NCI-H526 (cell line): ENCODE results near the gene UNC5B.
A peak's percentile ranks its signal among the peaks of the same experiment; 100 is the strongest.
"Not testable (repeated sequence)": the region's sequence is repeated elsewhere in the genome, so short reads cannot be mapped to it uniquely, and the experiment has no call there.

Experiments
- DNase-seq, 2 experiments: peaks; one replicate each; lab custom pipeline; 2025; lab: John Stamatoyannopoulos, UW

The UNC5B gene

DNA sequence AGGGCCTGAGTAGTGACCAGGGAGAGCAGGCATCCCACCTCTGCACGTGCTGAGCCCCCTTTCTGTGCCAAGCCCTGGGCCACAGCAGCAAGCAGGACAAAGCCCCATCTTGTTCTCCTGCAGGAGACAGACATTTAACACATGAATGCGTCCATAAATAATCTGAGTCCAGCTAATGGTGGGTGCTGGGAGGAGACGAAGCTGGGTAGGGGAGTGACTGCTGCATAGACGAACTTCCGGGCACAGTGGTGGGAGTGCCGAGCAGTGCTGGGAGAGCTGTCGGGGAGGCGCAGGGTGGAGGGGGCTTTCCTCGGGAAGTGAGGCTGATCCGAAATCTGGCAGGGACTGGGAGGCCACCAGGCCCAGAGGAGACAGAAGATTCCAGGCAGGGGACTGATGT, 71.5 kb downstream of the UNC5B start:
- no peak for DNase-seq

DNA sequence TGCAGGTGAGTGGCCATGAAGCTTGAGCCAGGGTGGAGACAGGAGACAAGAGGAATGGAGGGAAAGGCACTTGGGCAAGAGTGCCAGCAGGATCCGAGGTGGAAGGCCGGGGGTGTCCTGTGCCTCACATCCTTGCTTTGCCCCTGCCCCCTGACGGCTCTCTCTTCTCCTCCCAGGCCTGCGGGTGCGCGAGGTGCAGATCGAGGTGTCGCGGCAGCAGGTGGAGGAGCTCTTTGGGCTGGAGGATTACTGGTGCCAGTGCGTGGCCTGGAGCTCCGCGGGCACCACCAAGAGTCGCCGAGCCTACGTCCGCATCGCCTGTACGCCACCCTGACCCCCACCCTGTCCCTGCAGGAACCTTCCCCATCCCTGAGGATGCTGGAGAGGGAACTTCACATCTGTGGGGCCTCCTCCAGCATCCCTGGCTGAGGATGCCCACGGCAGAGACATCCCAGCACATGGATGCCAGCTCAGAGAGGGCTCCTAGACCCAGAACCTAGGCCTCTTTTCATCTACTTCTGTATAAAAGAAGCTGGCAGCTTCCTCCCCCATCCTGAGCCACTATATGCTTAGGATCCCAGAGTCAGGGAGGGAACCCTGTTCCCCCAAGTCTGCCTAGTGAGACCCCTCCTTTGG, 72.3 kb downstream of the UNC5B start:
- DNase-seq, result no peak

DNA sequence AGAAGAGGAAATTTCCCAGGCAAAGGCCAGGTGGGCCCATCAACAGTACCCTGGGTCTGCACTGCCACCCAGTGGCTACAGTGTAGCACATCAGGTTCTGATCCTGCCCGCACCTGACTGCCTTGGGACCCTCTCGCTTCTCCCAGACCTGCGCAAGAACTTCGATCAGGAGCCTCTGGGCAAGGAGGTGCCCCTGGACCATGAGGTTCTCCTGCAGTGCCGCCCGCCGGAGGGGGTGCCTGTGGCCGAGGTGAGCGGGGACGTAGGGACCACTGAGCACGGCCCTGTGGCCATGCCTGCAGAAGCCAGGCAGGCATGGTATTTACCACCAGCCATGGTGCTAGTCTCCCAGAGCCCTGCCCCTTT, 72.8 kb downstream of the UNC5B start:
- DNase-seq, result peak in 1 of 2 experiments; percentile 64

DNA sequence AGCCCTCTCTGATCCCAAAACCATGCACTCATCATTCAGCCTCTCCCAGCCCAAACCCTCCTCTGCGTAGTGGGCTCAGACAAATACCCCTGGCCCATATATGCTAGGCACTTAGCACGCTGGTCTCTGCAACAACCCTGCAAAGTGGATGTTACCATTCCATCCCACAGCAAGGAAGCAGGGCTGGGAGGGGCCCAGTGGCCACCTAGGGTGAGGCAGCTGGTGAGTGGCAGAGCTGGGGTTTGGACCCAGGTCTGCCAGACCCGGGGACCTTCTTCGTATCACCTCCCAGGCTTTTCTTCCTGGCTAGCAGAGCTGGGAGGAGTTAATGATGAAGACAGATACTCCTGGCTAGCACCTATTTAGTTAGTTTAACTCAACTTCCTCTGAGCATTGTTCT, 73.6 kb downstream of the UNC5B start:
- no peak for DNase-seq

DNA sequence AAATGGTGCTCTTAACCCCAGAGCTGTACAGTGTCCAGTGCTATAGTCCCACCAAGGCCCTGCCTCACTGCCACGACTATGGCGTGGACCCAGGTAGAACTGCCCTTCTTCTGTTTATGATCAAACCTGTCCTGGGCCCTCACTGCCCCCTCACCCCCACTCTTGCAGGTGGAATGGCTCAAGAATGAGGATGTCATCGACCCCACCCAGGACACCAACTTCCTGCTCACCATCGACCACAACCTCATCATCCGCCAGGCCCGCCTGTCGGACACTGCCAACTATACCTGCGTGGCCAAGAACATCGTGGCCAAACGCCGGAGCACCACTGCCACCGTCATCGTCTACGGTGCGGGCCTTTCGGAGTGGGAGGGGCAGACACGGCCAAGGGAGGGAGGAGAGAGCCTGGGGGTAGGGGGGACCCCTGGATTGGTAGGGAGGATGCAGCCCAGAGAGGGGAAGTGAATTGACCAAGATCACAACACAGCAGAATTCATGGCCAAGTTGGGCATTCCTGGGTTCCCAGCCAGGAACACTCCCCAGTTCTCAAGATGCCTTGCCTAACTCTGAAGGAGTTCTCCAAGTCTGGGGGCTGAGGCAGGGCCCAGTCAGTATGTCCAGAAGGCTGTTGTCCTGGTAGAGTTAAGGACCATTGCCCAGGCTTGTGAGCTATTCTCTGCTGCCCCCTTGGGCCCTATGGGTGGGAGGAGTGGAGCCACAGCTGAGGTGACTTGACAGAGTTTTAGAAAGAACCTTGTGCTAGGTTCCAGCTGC, 74.3 kb downstream of the UNC5B start:
- no peak for DNase-seq

DNA sequence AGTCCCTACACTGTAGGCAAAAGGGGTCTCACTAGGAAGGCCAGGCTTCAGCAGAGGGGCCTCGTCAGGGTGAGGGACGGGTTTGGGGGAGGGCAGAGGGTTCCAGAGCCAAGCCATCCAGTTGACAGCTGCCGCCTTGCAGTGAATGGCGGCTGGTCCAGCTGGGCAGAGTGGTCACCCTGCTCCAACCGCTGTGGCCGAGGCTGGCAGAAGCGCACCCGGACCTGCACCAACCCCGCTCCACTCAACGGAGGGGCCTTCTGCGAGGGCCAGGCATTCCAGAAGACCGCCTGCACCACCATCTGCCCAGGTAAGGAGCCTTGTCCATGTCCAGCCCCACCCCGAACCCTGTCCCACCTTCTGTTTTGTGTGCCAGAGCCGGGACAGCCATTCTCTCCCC, 75.1 kb downstream of the UNC5B start:
- DNase-seq, result no peak

DNA sequence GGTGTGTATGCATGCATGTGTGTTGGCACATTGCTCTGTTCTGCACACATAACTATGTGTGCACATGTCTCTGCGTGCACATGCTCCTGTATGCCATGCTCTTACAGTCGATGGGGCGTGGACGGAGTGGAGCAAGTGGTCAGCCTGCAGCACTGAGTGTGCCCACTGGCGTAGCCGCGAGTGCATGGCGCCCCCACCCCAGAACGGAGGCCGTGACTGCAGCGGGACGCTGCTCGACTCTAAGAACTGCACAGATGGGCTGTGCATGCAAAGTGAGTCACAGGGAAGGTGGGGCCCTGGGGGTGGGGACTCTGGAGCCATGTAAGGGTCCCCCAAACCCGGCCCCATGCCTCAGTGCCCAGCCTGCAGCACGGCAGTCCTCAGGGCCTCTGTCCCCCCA, 76.1 kb downstream of the UNC5B start:
- no peak for DNase-seq

DNA sequence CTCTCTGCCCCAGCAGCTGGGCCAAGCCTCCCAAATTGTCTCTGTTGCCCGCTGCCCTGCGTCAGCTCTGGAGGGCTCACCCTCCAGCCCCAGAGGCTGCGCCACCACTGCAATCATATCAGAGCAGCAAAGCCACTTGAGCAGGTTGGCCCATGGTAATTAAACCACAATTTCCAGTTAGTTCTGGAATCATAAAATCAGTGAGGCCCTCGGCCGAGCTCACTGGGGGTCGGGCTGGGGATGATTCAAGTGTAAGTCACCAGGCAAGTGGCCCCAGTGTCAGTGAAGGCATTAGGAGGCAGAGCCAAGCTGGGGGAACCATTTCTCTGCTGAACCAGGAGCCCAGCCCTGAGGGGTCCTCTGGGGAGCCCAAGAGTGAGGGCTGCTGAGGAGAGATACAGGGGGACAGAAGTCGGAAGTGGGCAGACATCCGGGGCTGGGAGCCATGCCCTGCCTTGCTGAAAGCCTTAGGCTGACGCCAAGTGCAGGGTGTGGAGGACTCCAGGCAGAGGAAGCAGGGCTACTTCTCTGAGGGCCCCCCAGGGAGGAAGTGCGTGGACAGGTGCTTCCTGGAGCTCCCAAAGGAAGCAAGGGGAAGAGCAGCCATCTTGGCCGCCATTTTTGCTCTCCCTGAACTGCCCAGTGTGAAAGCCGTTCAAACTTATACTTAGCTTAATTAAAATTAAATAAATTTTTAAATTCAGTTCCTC, 77.2 kb downstream of the UNC5B start:
- no peak for DNase-seq

DNA sequence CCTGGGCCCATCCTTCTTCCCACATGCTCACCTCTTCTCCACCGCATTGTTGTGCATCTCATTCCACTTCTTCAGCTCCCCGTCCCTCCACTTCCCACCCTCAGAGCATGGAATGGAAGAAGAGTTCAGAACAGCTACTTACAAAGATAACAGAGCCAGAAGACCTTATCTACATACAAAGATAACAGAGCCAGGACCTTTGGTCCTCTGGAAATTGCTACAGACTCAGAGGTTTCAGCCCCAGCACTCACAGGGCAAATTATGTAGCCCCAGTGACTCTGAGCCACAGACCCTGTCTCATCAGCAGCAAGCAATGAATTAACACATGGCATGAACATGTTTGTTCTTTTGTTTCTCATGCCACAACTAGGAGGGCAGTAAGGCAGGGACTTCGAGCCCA, 78.0 kb downstream of the UNC5B start:
- no peak for DNase-seq

DNA sequence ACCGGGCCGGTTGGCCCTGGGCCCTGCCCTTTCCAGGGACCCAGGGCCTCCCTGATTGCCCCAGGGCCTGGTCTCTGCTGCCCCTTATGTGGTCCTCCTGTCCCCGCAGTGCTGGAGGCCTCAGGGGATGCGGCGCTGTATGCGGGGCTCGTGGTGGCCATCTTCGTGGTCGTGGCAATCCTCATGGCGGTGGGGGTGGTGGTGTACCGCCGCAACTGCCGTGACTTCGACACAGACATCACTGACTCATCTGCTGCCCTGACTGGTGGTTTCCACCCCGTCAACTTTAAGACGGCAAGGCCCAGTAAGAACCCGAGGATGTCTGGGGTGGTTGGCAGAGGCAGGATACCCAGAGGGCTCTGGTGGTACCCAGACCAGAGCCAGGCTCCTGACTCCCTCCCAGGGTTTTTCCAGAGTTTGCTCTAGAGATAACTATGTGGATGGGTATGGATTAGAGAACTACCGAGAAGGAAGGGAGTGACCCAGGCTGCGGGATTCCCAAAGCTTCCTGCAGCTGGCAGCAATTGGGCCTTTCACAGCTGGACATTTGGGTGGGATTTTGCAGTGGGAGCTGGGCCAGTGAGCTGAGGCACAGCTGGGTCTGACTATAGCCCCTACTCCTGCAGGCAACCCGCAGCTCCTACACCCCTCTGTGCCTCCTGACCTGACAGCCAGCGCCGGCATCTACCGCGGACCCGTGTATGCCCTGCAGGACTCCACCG, 78.6 kb downstream of the UNC5B start:
- no peak for DNase-seq

DNA sequence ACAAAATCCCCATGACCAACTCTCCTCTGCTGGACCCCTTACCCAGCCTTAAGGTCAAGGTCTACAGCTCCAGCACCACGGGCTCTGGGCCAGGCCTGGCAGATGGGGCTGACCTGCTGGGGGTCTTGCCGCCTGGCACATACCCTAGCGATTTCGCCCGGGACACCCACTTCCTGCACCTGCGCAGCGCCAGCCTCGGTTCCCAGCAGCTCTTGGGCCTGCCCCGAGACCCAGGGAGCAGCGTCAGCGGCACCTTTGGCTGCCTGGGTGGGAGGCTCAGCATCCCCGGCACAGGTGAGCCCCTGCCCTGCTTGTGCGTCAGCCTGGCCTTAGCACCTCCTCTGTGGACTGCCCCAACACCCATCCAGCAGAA, 79.1 kb downstream of the UNC5B start:
- no peak for DNase-seq

DNA sequence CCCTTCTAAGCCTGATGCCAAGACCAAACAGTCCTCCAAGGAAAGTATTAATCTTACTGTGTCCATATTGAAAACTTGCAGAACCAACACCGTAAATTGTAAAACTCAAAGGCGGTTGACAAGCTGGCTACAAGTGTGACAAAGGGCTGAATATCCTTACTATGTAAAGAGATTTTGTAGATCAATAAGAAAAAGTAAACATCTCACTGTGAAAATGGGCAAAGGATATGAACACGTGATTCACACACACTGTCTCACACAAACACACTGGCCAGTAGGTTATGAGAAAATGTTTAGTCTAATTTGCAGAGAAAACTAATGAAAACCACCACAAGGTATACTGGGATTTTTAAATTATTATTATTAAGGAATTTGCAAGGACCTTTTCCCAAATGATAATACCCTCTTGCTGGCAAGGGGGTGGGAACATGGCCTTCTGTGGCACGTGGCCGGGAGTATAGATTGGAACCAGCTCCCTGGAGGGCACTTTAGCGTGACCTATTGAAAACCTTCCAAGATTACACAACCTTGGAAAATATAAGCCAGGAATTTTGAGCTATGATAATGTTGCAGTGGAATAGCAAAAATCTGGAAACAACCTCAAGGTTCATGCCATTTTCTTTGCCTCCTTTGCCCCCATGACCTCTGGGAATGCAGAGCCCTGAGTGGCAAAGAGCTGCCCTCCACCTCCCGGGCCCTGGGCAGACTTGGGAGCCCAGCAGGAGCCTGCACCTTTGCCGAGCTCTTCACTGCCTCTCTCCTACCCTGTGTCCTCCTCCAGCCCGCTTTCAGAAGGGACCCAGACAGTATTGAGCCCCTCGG, 80.5 kb downstream of the UNC5B start:
- no peak for DNase-seq

DNA sequence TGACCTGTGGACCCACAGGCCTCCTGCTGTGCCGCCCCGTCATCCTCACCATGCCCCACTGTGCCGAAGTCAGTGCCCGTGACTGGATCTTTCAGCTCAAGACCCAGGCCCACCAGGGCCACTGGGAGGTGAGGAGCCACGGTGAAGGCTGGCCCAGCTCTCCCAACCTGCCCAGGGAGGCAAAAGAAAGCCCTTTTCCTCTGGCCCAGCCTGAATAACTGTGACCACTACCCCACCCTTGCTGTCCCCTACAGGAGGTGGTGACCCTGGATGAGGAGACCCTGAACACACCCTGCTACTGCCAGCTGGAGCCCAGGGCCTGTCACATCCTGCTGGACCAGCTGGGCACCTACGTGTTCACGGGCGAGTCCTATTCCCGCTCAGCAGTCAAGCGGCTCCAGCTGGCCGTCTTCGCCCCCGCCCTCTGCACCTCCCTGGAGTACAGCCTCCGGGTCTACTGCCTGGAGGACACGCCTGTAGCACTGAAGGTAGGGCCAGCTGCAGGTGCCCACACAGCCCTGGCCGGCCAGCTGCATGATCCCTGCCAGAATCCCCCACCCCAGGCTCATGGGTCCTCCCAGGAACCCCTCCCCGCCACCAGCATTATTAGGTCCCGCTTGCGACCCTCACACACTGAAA, 81.2 kb downstream of the UNC5B start:
- DNase-seq, result no peak

DNA sequence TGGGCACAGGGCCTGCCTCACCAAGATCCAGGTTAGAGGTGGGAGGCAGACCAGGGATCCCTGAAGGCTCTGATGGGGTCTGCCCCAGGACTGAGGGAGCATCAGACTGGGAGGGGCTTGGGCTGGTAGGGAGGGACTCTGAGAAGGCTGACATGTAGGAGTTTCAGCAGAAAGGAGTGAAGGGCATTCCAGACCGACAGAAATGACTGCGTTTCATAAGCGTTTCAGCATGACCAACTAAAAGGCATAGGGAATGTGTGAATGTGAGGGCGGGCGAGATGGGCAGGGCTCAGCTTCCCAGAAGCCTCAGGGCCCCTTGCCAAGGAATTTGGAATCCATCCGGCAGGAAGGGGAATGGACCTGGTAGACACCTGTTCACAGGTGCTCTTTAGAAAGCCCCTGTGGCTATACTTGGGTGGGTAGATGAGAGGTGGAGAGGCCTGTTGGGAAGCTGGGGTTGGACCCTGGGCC, 81.8 kb downstream of the UNC5B start:
- DNase-seq, result no peak

DNA sequence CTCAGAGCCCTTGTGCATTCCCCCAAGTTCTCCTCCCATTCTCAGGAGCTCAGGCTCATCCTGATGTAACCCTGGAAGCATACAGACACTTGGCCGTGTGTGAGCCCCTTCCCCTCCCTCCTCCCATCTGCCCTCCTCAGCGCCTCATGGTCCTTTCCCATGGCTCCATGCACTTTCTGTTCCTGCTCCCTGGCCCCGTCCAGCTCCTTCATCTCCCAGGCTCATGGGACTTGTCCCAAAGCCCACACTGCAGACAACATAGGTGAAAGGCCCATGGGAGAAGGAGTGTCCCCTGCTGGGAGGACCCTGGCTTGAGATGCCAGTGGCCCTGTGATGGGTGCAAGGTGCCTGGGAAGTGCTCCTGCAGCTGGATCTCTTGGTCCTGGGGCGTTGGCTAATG, 82.5 kb downstream of the UNC5B start:
- DNase-seq, result no peak

DNA sequence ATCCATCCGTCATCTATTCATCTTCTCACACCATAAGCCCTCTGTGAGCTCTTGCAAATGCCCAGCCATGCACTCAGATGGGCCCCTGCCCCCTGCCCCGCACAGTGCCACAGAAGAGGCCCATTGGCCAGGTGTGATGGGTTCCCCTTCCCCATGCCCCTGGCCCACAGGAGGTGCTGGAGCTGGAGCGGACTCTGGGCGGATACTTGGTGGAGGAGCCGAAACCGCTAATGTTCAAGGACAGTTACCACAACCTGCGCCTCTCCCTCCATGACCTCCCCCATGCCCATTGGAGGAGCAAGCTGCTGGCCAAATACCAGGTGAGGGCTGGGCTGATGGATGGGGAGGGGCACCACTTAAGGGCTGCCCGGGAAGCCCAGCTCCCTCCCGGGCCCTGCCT, 83.3 kb downstream of the UNC5B start:
- no peak for DNase-seq

DNA sequence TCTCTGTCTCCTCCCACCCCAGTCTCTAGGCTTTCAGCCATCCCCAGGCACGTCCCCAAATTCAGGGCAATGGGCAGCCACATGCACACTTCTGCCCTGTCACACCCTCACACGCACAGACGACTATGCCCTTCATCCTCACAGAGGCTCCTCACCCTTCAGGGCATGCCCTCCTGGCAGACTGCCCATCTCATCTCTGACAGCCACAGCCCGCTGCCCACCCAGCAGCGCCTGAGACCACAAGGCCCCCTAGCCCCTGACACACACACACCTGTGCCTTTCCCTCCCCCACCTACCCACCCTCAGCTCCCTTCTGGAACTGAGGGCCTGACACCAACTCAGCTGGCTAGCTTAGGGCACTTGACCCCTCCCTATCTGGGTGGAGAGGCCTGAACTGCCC, 83.7 kb downstream of the UNC5B start:
- DNase-seq, result no peak

DNA sequence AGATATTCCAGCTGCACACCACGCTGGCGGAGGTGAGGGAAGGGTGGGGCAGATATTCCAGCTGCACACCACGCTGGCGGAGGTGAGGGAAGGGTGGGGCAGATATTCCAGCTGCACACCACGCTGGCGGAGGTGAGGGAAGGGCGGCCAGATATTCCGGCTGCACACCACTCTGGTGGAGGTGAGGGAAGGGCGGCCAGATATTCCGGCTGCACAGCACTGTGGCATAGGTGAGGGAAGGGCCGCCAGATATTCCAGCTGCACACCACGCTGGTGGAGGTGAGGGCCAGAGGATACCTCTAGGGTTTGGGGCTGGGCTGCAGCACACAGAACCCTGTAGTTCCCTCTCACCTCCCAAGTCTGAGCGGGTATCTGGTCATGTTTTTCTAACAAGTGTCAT, 84.4 kb downstream of the UNC5B start:
- DNase-seq, result not testable (repeated sequence)

DNA sequence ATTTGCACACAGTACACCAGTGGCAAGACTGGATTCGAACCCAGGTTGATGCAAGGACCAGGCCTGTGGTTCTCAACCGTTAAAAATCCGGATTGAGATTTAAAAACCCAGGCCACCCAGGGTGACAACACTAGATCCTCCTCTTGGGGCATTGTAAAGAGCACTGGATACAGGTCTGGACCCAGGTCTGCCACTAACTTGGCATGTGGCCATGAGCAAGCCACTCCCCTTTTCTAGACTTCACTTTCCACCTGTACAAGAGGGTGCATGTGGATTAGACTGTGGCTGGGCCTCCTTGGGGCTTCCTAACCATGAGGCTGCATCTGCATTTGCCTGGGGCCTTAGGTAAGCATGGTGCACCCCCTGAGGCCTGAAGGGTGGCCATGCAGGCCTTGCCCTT, 85.0 kb downstream of the UNC5B start:
- DNase-seq, result no peak

DNA sequence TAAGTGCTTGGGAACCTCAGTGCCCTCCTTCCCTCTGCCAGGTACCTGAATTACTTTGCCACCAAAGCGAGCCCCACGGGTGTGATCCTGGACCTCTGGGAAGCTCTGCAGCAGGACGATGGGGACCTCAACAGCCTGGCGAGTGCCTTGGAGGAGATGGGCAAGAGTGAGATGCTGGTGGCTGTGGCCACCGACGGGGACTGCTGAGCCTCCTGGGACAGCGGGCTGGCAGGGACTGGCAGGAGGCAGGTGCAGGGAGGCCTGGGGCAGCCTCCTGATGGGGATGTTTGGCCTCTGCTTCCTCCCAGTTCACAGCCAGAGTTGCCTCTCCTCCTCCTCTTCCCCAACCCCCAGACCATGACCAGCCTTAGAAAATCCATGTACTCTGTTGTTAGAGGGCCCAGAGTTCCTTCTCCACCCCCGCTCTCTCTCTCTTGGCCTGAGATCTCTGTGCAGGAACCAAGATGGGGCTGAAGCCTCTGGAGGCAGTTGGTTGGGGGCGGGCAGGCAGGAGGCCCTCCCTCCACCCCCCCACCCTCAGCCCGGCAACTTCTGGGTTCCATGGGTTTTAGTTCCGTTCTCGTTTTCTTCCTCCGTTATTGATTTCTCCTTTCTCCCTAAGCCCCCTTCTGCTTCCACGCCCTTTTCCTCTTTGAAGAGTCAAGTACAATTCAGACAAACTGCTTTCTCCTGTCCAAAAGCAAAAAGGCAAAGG, 86.9 kb downstream of the UNC5B start:
- no peak for DNase-seq
